MCF 10A (cell line): ENCODE measurements around the gene WDR31. TPM values are rescaled to one million over a fixed set of nuclear protein-coding genes. Genes with fewer than 3 reads are reported as not detected.
A peak's percentile ranks its signal among the peaks of the same experiment; 100 is the strongest.
"Not testable (repeated sequence)": the region's sequence is repeated elsewhere in the genome, so short reads cannot be mapped to it uniquely, and the experiment has no call there.

Experiments used
- BruUV-seq: library from RNA; stranded (reverse); fragments of 400-500 nt; replicated peaks from 2 replicates; lab custom pipeline; 2021; lab: Mats Ljungman, UMichigan
- CTCF ChIA-PET: fragments of 300-600 bp; sonication (Branson Sonifier 250); formaldehyde crosslinking; extraction: SDS; loops from one replicate; lab custom pipeline; 2021; ENCODE audit warnings: antibody characterized with exemption, inconsistent platforms; lab: Yijun Ruan, JAX
- POLR2A ChIA-PET: fragments of 300-600, 350-650 bp; sonication (Branson Sonifier 250); formaldehyde crosslinking; extraction: SDS; loops from one replicate; lab custom pipeline; 2020; ENCODE audit warnings: antibody characterized with exemption, inconsistent platforms; lab: Yijun Ruan, JAX
- DNase-seq: peaks from one replicate; pipeline ENCODE4 v3.0.0-alpha.2; 2018; ENCODE audit not compliant: unreplicated experiment
- H3K27ac Mint-ChIP-seq: one replicate; pipeline ENCODE4 v1.8.0; 2022; ENCODE audit warnings: mild to moderate bottlenecking, low read depth, mixed read lengths; ENCODE audit not compliant: unreplicated experiment
- H3K27me3 Mint-ChIP-seq: one replicate; pipeline ENCODE4 v1.8.0; 2022; ENCODE audit warnings: mixed read lengths; ENCODE audit not compliant: insufficient read depth, unreplicated experiment
- H3K36me3 Mint-ChIP-seq: one replicate; pipeline ENCODE4 v1.8.0; 2022; ENCODE audit warnings: mild to moderate bottlenecking, moderate library complexity, mixed read lengths; ENCODE audit not compliant: insufficient read depth, unreplicated experiment
- H3K4me1 Mint-ChIP-seq: one replicate; pipeline ENCODE4 v1.8.0; 2022; ENCODE audit warnings: mixed read lengths; ENCODE audit not compliant: insufficient read depth, unreplicated experiment
- H3K4me3 Mint-ChIP-seq: one replicate; pipeline ENCODE4 v1.8.0; 2022; ENCODE audit warnings: mild to moderate bottlenecking, moderate library complexity, mixed read lengths; ENCODE audit not compliant: unreplicated experiment
- H3K9me3 Mint-ChIP-seq: one replicate; pipeline ENCODE4 v1.8.0; 2022; ENCODE audit warnings: mixed read lengths; ENCODE audit not compliant: unreplicated experiment
- CTCF ChIP-seq: fragments of 200-600 bp; IDR thresholded peaks from one replicate; pipeline ENCODE4 v1.8.0; 2022; ENCODE audit warnings: antibody characterized with exemption, mild to moderate bottlenecking; ENCODE audit not compliant: unreplicated experiment
- intact Hi-C: fragments of 100-400 bp; cut with micrococcal nuclease; formaldehyde crosslinking; loops from 2 replicates; pipeline ENCODE4 v1.14.1; 2022
- total RNA-seq: library from RNA; stranded (reverse); gene quantifications from 2 replicates; pipeline ENCODE4 v1.2.3, GENCODE V29; 2022

Gene WDR31
- total RNA-seq, 1 experiment from 2014 or later: 2.3 TPM

GRCh38 chr9:113370806-113371325 lies 30.8 kb upstream of the WDR31 start:
- H3K4me3 Mint-ChIP-seq: no peak overlapping the region
- POLR2A ChIA-PET: no interaction called here
- intact Hi-C loops: no loop called here
- H3K4me1 Mint-ChIP-seq: peaks cover 8% of the 10 kb centered on the region
- no peak for TF ChIP-seq CTCF
- peaks cover 12% of the 10 kb centered on the region for H3K36me3 Mint-ChIP-seq
- H3K9me3 Mint-ChIP-seq: no peaks in the 10 kb centered on the region
- no TSS peak for BruUV-seq
- no peak for DNase-seq
- no peaks in the 10 kb centered on the region for H3K27me3 Mint-ChIP-seq
- CTCF ChIA-PET: interaction anchor here (0.6 kb wide), 1 partner anchor 1447 kb away, joined by 3 read pairs; no protein-coding TSS in a partner anchor
- H3K27ac Mint-ChIP-seq: no peak overlapping the region

- no peak for TF ChIP-seq CTCF
- BruUV-seq: no TSS peak
- ChIA-PET POLR2A (interaction anchor here (0.6 kb wide), 1 partner anchor 31 kb away, joined by 3 read pairs; no protein-coding TSS in a partner anchor), CTCF (interaction anchor here (0.7 kb wide), 1 partner anchor 32 kb away, joined by 3 read pairs; no protein-coding TSS in a partner anchor)
- no peak for DNase-seq
- no peaks in the 10 kb centered on the region for H3K9me3 Mint-ChIP-seq
- H3K36me3 Mint-ChIP-seq: peaks cover 8% of the 10 kb centered on the region
- H3K27me3 Mint-ChIP-seq: no peaks in the 10 kb centered on the region
- intact Hi-C loops: no loop called here
- no peak overlapping the region for H3K4me3 Mint-ChIP-seq
- H3K27ac Mint-ChIP-seq: no peak overlapping the region
- H3K4me1 Mint-ChIP-seq: peaks cover 9% of the 10 kb centered on the region
These were observed 29.7 kb upstream of the WDR31 start for GRCh38 chr9:113369855-113370140.

- no peak for DNase-seq
- CTCF ChIA-PET: interaction anchor here (0.7 kb wide), 1 partner anchor 33 kb away, joined by 3 read pairs; no protein-coding TSS in a partner anchor
- no peak for TF ChIP-seq CTCF
- Mint-ChIP-seq H3K9me3 (no peaks in the 10 kb centered on the region), H3K27ac (no peak overlapping the region), H3K36me3 (peaks cover 6% of the 10 kb centered on the region), H3K4me3 (no peak overlapping the region), H3K4me1 (peaks cover 9% of the 10 kb centered on the region), H3K27me3 (no peaks in the 10 kb centered on the region)
- POLR2A ChIA-PET: interaction anchor here (0.6 kb wide), 1 partner anchor 30 kb away, joined by 3 read pairs; no protein-coding TSS in a partner anchor
- BruUV-seq: no TSS peak
- intact Hi-C loops: no loop called here
These were observed 29.1 kb upstream of the WDR31 start for GRCh38 chr9:113368982-113369854.

GRCh38 chr9:113368348-113368981 lies 28.4 kb upstream of the WDR31 start:
- Mint-ChIP-seq H3K4me3 (no peak overlapping the region), H3K27me3 (no peaks in the 10 kb centered on the region), H3K9me3 (no peaks in the 10 kb centered on the region), H3K27ac (no peak overlapping the region), H3K4me1 (peaks cover 9% of the 10 kb centered on the region), H3K36me3 (peaks cover 6% of the 10 kb centered on the region)
- no peak for TF ChIP-seq CTCF
- ChIA-PET POLR2A (interaction anchor here (0.6 kb wide), 1 partner anchor 29 kb away, joined by 3 read pairs; no protein-coding TSS in a partner anchor), CTCF (interaction anchor here (1.1 kb wide), 1 partner anchor 286 kb away, joined by 3 read pairs; no protein-coding TSS in a partner anchor)
- intact Hi-C loops: no loop called here
- DNase-seq: no peak
- BruUV-seq: no TSS peak

GRCh38 chr9:113365652-113366051 lies 25.6 kb upstream of the WDR31 start:
- intact Hi-C loops, H3K36me3 Mint-ChIP-seq, H3K27ac Mint-ChIP-seq, H3K4me3 Mint-ChIP-seq, H3K27me3 Mint-ChIP-seq, BruUV-seq, H3K9me3 Mint-ChIP-seq: not testable (repeated sequence)
- CTCF ChIA-PET: interaction anchor here (0.7 to 1.2 kb wide), 3 partner anchors 14 to 1676 kb away, joined by 3 to 4 read pairs (median 3); no protein-coding TSS in a partner anchor
- H3K4me1 Mint-ChIP-seq: peaks cover 15% of the 10 kb centered on the region
- peak; percentile 42 for DNase-seq
- POLR2A ChIA-PET: interaction anchor here (0.7 to 1.4 kb wide), 2 partner anchors 36 to 90 kb away, joined by 3 read pairs; partner anchors contain the start of genes CDC26 and PRPF4
